ENCODE measurements around the gene MESP2. TPM values are rescaled to one million over a fixed set of nuclear protein-coding genes. Genes with fewer than 3 reads are reported as not detected.

The MESP2 gene
- total and polyA plus RNA-seq, 3 experiments from 2014 or later: not detected

- ChIA-PET CTCF (interaction anchor here (1.0 to 1.4 kb wide), 2 partner anchors 27 kb away, joined by 3 to 4 read pairs; no protein-coding TSS in a partner anchor), POLR2A (interaction anchor here (0.8 kb wide), 1 partner anchor 17 kb away, joined by 3 read pairs; the partner anchor contains the start of gene MESP1)
- no peaks in the 10 kb centered on the region for H3K4me1 Mint-ChIP-seq
- no peaks in the 10 kb centered on the region for H3K36me3 Mint-ChIP-seq
- H3K4me3 Mint-ChIP-seq: peak overlapping the region in 1 of 7 donors; percentile 54
- Histone ChIP-seq H3K36me3 (ENCODE audit: insufficient read depth, low read length) (no peaks in the 10 kb centered on the region), H3K4me1 (ENCODE audit: insufficient read depth, low read length) (no peaks in the 10 kb centered on the region), H3K4me3 (ENCODE audit: low read length) (no peak overlapping the region), H3K27me3 (ENCODE audit: insufficient read depth, low read length, poor library complexity, severe bottlenecking) (no peaks in the 10 kb centered on the region), H3K9me3 (ENCODE audit: low read length) (no peaks in the 10 kb centered on the region), H3K27ac (ENCODE audit: low read depth, low read length) (no peak overlapping the region)
- H3K27me3 Mint-ChIP-seq: peaks cover 0 to 1% of the 10 kb centered on the region in 2 donors
- H3K27ac Mint-ChIP-seq: no peak overlapping the region
- H3K9me3 Mint-ChIP-seq: no peaks in the 10 kb centered on the region
- DNase-seq: no peak
Measured at GRCh38 chr15:89767411-89767915, 8.7 kb upstream of the MESP2 start.

- Mint-ChIP-seq H3K27ac (peak overlapping the region in 2 of 8 donors; percentile 33 to 50), H3K36me3 (no peaks in the 10 kb centered on the region), H3K4me3 (no peak overlapping the region), H3K27me3 (peaks cover 0 to 1% of the 10 kb centered on the region in 2 donors), H3K9me3 (no peaks in the 10 kb centered on the region), H3K4me1 (no peaks in the 10 kb centered on the region)
- DNase-seq: no peak
- no peaks in the 10 kb centered on the region for H3K27me3 ChIP-seq (ENCODE audit: insufficient read depth, low read length, poor library complexity, severe bottlenecking)
- no peaks in the 10 kb centered on the region for H3K36me3 ChIP-seq (ENCODE audit: insufficient read depth, low read length)
- H3K27ac ChIP-seq (ENCODE audit: low read depth, low read length): no peak overlapping the region
- CTCF ChIA-PET: interaction anchor here (1.1 to 1.4 kb wide), 2 partner anchors 8 to 28 kb away, joined by 3 to 4 read pairs; no protein-coding TSS in a partner anchor
- no peak overlapping the region for H3K4me3 ChIP-seq (ENCODE audit: low read length)
- POLR2A ChIA-PET: interaction anchor here (0.8 kb wide), 1 partner anchor 17 kb away, joined by 3 read pairs; the partner anchor contains the start of gene MESP1
- no peaks in the 10 kb centered on the region for H3K9me3 ChIP-seq (ENCODE audit: low read length)
- no peaks in the 10 kb centered on the region for H3K4me1 ChIP-seq (ENCODE audit: insufficient read depth, low read length)
Measured at GRCh38 chr15:89768071-89768500, 8.0 kb upstream of the MESP2 start.

GRCh38 chr15:89769366-89769765 is 6.8 kb upstream of the MESP2 start:
- Histone ChIP-seq H3K27ac (ENCODE audit: low read depth, low read length) (no peak overlapping the region), H3K9me3 (ENCODE audit: low read length) (no peaks in the 10 kb centered on the region), H3K36me3 (ENCODE audit: insufficient read depth, low read length) (no peaks in the 10 kb centered on the region), H3K4me3 (ENCODE audit: low read length) (no peak overlapping the region), H3K4me1 (ENCODE audit: insufficient read depth, low read length) (no peaks in the 10 kb centered on the region), H3K27me3 (ENCODE audit: insufficient read depth, low read length, poor library complexity, severe bottlenecking) (no peaks in the 10 kb centered on the region)
- ChIA-PET CTCF (interaction anchor here (0.7 kb wide), 1 partner anchor 8 kb away, joined by 3 read pairs; no protein-coding TSS in a partner anchor), POLR2A (no interaction called here)
- Mint-ChIP-seq H3K4me1 (no peaks in the 10 kb centered on the region), H3K27me3 (peaks cover 0 to 1% of the 10 kb centered on the region in 2 donors), H3K36me3 (no peaks in the 10 kb centered on the region), H3K27ac (peak overlapping the region in 1 of 8 donors; percentile 57), H3K4me3 (no peak overlapping the region), H3K9me3 (no peaks in the 10 kb centered on the region)
- DNase-seq: no peak

- ChIA-PET POLR2A (no interaction called here), CTCF (interaction anchor here (3.7 kb wide), 1 partner anchor 9 kb away, joined by 13 read pairs; no protein-coding TSS in a partner anchor)
- H3K27me3 Mint-ChIP-seq: peaks cover 0 to 1% of the 10 kb centered on the region in 2 donors
- no peaks in the 10 kb centered on the region for H3K36me3 ChIP-seq (ENCODE audit: insufficient read depth, low read length)
- no peaks in the 10 kb centered on the region for H3K9me3 Mint-ChIP-seq
- H3K4me3 ChIP-seq (ENCODE audit: low read length): no peak overlapping the region
- H3K4me1 Mint-ChIP-seq: no peaks in the 10 kb centered on the region
- H3K36me3 Mint-ChIP-seq: no peaks in the 10 kb centered on the region
- no peak overlapping the region for H3K4me3 Mint-ChIP-seq
- H3K4me1 ChIP-seq (ENCODE audit: insufficient read depth, low read length): no peaks in the 10 kb centered on the region
- no peak for DNase-seq
- no peaks in the 10 kb centered on the region for H3K27me3 ChIP-seq (ENCODE audit: insufficient read depth, low read length, poor library complexity, severe bottlenecking)
- H3K27ac Mint-ChIP-seq: no peak overlapping the region
- no peaks in the 10 kb centered on the region for H3K9me3 ChIP-seq (ENCODE audit: low read length)
- no peak overlapping the region for H3K27ac ChIP-seq (ENCODE audit: low read depth, low read length)
Measured at GRCh38 chr15:89770041-89770440, 6.1 kb upstream of the MESP2 start.

GRCh38 chr15:89772932-89773583 is 3.1 kb upstream of the MESP2 start:
- Mint-ChIP-seq H3K27me3 (peaks cover 10 to 17% of the 10 kb centered on the region in 2 donors), H3K4me1 (peaks cover 0 to 4% (median 0%) of the 10 kb centered on the region in 3 donors), H3K27ac (peak overlapping the region in 1 of 8 donors; percentile 76), H3K9me3 (no peaks in the 10 kb centered on the region), H3K36me3 (no peaks in the 10 kb centered on the region), H3K4me3 (no peak overlapping the region)
- Histone ChIP-seq H3K4me3 (ENCODE audit: low read length) (no peak overlapping the region), H3K27ac (ENCODE audit: low read depth, low read length) (no peak overlapping the region), H3K36me3 (ENCODE audit: insufficient read depth, low read length) (no peaks in the 10 kb centered on the region), H3K9me3 (ENCODE audit: low read length) (no peaks in the 10 kb centered on the region), H3K27me3 (ENCODE audit: insufficient read depth, low read length, poor library complexity, severe bottlenecking) (peaks cover 8% of the 10 kb centered on the region), H3K4me1 (ENCODE audit: insufficient read depth, low read length) (no peaks in the 10 kb centered on the region)
- CTCF ChIA-PET: interaction anchor here (3.7 kb wide), 1 partner anchor 12 kb away, joined by 13 read pairs; no protein-coding TSS in a partner anchor
- no peak for DNase-seq
- POLR2A ChIA-PET: no interaction called here

GRCh38 chr15:89774492-89774891 is 1.6 kb upstream of the MESP2 start:
- no peak overlapping the region for H3K27ac Mint-ChIP-seq
- Histone ChIP-seq H3K9me3 (ENCODE audit: low read length) (no peaks in the 10 kb centered on the region), H3K4me3 (ENCODE audit: low read length) (no peak overlapping the region), H3K4me1 (ENCODE audit: insufficient read depth, low read length) (no peaks in the 10 kb centered on the region), H3K36me3 (ENCODE audit: insufficient read depth, low read length) (no peaks in the 10 kb centered on the region), H3K27ac (ENCODE audit: low read depth, low read length) (no peak overlapping the region), H3K27me3 (ENCODE audit: insufficient read depth, low read length, poor library complexity, severe bottlenecking) (peaks cover 8% of the 10 kb centered on the region)
- H3K36me3 Mint-ChIP-seq: no peaks in the 10 kb centered on the region
- POLR2A ChIA-PET: no interaction called here
- H3K4me3 Mint-ChIP-seq: no peak overlapping the region
- H3K27me3 Mint-ChIP-seq: peaks cover 14 to 26% of the 10 kb centered on the region in 2 donors
- peaks cover 0 to 4% (median 0%) of the 10 kb centered on the region in 3 donors for H3K4me1 Mint-ChIP-seq
- no peaks in the 10 kb centered on the region for H3K9me3 Mint-ChIP-seq
- CTCF ChIA-PET: no interaction called here
- no peak for DNase-seq

- no peak overlapping the region for H3K4me3 ChIP-seq (ENCODE audit: low read length)
- H3K4me1 Mint-ChIP-seq: peaks cover 0 to 4% (median 0%) of the 10 kb centered on the region in 3 donors
- peak overlapping the region in 3 of 7 donors; percentile 20 to 84 (median 34) for H3K4me3 Mint-ChIP-seq
Measured at GRCh38 chr15:89775815-89776214, 317 bp upstream of the MESP2 start.

GRCh38 chr15:89777073-89777751 is 1.1 kb downstream of the MESP2 start:
- Mint-ChIP-seq H3K27me3 (peaks cover 21 to 39% of the 10 kb centered on the region in 2 donors), H3K4me3 (peak overlapping the region in 3 of 7 donors; percentile 26 to 36 (median 35)), H3K9me3 (no peaks in the 10 kb centered on the region), H3K27ac (no peak overlapping the region), H3K4me1 (peaks cover 0 to 4% (median 0%) of the 10 kb centered on the region in 3 donors), H3K36me3 (no peaks in the 10 kb centered on the region)
- DNase-seq: no peak
- CTCF ChIA-PET: interaction anchor here (0.9 kb wide), 1 partner anchor 8 kb away, joined by 3 read pairs; no protein-coding TSS in a partner anchor
- Histone ChIP-seq H3K36me3 (ENCODE audit: insufficient read depth, low read length) (no peaks in the 10 kb centered on the region), H3K27me3 (ENCODE audit: insufficient read depth, low read length, poor library complexity, severe bottlenecking) (peaks cover 16% of the 10 kb centered on the region), H3K4me3 (ENCODE audit: low read length) (no peak overlapping the region), H3K9me3 (ENCODE audit: low read length) (no peaks in the 10 kb centered on the region), H3K4me1 (ENCODE audit: insufficient read depth, low read length) (no peaks in the 10 kb centered on the region), H3K27ac (ENCODE audit: low read depth, low read length) (no peak overlapping the region)
- POLR2A ChIA-PET: no interaction called here

More at GRCh38 chr15:89775815-89776214, 317 bp upstream of the MESP2 start:
- DNase-seq: no peak
- Histone ChIP-seq H3K9me3 (ENCODE audit: low read length) (no peaks in the 10 kb centered on the region), H3K4me1 (ENCODE audit: insufficient read depth, low read length) (no peaks in the 10 kb centered on the region), H3K27me3 (ENCODE audit: insufficient read depth, low read length, poor library complexity, severe bottlenecking) (peaks cover 13% of the 10 kb centered on the region), H3K27ac (ENCODE audit: low read depth, low read length) (no peak overlapping the region), H3K36me3 (ENCODE audit: insufficient read depth, low read length) (no peaks in the 10 kb centered on the region)
- Mint-ChIP-seq H3K27me3 (peaks cover 21 to 32% of the 10 kb centered on the region in 2 donors), H3K36me3 (no peaks in the 10 kb centered on the region), H3K27ac (no peak overlapping the region), H3K9me3 (no peaks in the 10 kb centered on the region)
- CTCF ChIA-PET: no interaction called here
- POLR2A ChIA-PET: no interaction called here

Measured in CD8-positive, alpha-beta memory T cell (primary cell).